Stimulated activated CD4-positive, alpha-beta T cell treated with anti-CD3 and anti-CD28 coated beads, Interleukin-15, amount 100 ng/mL, for 1 hour (primary cell): ENCODE results near the gene OPN1MW3.
"Not testable (repeated sequence)": the region's sequence is repeated elsewhere in the genome, so short reads cannot be mapped to it uniquely, and the experiment has no call there.

Experiments
- DNase-seq, 2 donors: peaks; one replicate each; pipeline ENCODE4 v3.0.0-alpha.2; 2020; ENCODE audit warnings: low read depth in 1 of 2, low spot score in 1 of 2

OPN1MW3 gene

GRCh38 chrX:154295664-154296310 lies 38.4 kb downstream of the OPN1MW3 start, which contains the start of gene TKTL1:
Gene TKTL1 (plus strand): TSS chrX:154295795. CDS start chrX:154295860, 65 bp downstream.
- no peak for DNase-seq

GRCh38 chrX:154296731-154297130 lies 39.3 kb downstream of the OPN1MW3 start:
- no peak for DNase-seq

- DNase-seq = no peak
These were observed 40.9 kb downstream of the OPN1MW3 start for GRCh38 chrX:154298312-154298711.

GRCh38 chrX:154300816-154301215 lies 43.4 kb downstream of the OPN1MW3 start:
- no peak for DNase-seq

- not testable (repeated sequence) for DNase-seq
These were observed 45.6 kb downstream of the OPN1MW3 start for GRCh38 chrX:154302998-154303397.

- no peak for DNase-seq
These were observed 46.1 kb downstream of the OPN1MW3 start for GRCh38 chrX:154303476-154303875.

GRCh38 chrX:154304846-154305245 lies 47.5 kb downstream of the OPN1MW3 start:
- DNase-seq = no peak

GRCh38 chrX:154305541-154306205 lies 48.3 kb downstream of the OPN1MW3 start:
- no peak for DNase-seq

GRCh38 chrX:154307202-154307601 lies 49.8 kb downstream of the OPN1MW3 start:
- no peak for DNase-seq

GRCh38 chrX:154308108-154308946 lies 50.9 kb downstream of the OPN1MW3 start:
- peak; percentile 54 to 56 for DNase-seq

GRCh38 chrX:154309041-154309775 lies 51.8 kb downstream of the OPN1MW3 start:
- DNase-seq = no peak

- no peak for DNase-seq
These were observed 53.5 kb downstream of the OPN1MW3 start for GRCh38 chrX:154310616-154311536.

GRCh38 chrX:154312116-154312515 lies 54.7 kb downstream of the OPN1MW3 start:
- DNase-seq = no peak

- no peak for DNase-seq
These were observed 55.8 kb downstream of the OPN1MW3 start for GRCh38 chrX:154313147-154313546.

- no peak for DNase-seq
These were observed 58.0 kb downstream of the OPN1MW3 start for GRCh38 chrX:154315416-154315815.

- no peak for DNase-seq
These were observed 60.1 kb downstream of the OPN1MW3 start for GRCh38 chrX:154317391-154317995.

GRCh38 chrX:154320406-154320805 lies 63.0 kb downstream of the OPN1MW3 start:
- no peak for DNase-seq
